Stimulated activated CD8-positive, alpha-beta memory T cell treated with anti-CD3 and anti-CD28 coated beads, Interleukin-15, amount 100 ng/mL, for 4 hours (primary cell): ENCODE data around the gene EIF2AK3.
"Not testable (repeated sequence)": the region's sequence is repeated elsewhere in the genome, so short reads cannot be mapped to it uniquely, and the experiment has no call there.

ENCODE experiments used
- DNase-seq, 2 donors: peaks; one replicate each; pipeline ENCODE4 v3.0.0-alpha.2; 2020; ENCODE audit warnings: low read depth in 2 of 2

EIF2AK3 gene

DNA sequence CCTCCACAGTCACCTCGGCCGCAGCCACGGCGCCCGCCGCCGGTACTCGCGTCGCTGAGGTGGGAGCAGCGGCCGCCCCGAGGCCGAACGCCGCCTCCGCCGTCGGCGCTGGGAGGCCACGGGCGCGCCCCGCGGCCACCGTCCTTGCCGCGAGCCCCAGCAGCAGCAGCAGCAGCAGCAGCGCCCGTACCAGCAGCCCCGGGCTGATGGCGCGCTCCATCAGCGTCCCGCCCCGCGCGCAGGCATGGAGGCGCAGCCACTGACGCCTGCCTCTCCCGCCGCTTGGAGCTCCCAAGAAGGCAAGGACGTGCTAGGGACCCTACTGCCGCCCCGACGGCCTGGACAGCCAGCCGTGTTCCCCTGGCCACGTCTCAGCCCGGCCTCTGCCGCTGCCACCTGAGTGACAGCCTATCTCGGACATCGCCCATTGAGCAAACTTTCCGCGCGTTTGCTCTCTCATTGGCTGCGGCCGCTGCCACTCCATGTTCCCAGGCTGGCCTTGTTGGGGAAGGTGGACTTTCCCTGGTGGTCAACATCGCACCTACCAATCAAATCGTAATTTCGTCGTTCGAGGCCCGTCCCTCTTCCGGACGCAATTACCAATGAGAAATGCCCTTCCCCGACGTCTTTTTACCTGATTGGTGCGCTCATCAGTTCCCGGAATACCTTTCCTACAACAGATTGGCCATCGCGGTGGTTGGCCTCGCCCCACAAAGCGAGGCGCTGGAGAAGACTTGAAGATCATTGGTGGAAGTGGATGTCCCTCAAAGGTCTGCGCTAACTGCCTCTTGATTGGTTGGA, at the start of gene EIF2AK3:
TSS of gene EIF2AK3 (minus strand) at position 410 of the 801 bp plus-strand sequence. CDS start at position 220, 190 bp downstream.
- DNase-seq = peak; percentile 86 to 94

DNA sequence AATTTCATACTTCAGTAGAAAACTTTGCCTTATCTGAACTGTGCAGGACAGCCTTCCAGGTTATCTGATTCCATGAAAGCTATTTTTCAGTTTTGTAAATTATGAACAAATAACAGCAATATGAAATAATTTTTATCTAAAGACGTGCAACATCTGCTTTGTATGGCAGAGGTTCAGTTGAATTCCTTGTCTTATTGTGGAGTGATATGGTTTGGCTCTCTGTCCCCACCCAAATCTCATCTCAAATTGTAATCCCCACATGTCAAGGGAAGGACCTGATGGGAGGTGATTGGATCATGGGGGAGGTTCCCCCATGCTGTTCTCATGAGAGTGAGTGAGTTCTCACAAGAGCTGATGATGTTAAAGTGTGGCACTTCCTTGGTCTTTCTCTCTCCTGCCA, 46.1 kb upstream of the EIF2AK3 start:
- DNase-seq = no peak

DNA sequence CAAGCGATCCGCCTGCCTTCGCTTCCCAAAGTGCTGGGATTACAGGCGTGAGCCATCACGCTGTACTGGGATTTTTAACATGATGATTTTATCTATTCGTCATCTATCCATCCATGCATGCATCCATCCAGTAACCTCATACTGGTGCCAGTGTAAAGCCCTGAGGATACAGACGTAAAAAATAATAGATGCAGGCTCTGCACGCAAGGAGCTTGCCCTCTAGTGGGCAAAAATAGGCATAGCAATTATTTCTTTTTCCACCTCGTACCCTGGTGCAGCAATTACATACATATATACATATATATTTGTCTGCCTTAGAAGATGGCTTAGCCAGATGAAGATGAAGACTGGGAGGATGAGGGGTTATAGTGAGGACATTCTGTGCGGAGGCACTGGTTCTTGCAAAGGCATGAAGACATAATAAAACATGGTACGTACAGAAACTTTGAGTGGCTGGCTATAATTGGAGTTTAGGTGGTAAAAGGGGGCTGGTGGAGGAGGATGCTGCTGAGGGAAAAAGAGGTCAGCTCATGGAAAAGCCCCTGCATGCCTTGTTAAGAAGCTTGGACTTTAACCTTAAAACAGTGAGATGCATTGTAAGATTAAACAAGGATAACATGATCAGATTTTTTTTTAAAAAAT, 44.6 kb upstream of the EIF2AK3 start:
- no peak for DNase-seq

- no peak for DNase-seq
Observed at GRCh38 chr2:88669482-88670214, 42.4 kb upstream of the EIF2AK3 start.

DNA sequence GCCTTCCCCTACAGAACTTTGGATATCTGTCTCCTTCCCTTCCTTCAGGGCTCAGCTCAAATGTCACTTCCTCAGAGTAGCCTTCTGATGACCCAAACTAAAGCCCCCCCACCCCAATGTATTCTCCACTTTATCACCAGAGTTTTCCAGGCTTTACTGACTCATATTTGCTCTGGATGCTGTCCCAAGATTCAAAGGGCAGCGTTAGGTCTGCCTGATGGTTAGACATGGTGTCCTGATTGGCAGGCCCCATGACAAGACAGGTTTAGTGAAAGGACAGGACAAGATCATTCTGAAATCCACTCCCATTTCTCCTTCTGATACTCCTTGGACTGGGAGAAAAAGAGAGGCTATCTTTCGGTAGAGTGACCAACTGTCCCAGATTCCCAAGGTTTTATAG, 41.6 kb upstream of the EIF2AK3 start:
- DNase-seq = no peak

GRCh38 chr2:88667219-88667618, 40.0 kb upstream of the EIF2AK3 start:
- DNase-seq = no peak

DNA sequence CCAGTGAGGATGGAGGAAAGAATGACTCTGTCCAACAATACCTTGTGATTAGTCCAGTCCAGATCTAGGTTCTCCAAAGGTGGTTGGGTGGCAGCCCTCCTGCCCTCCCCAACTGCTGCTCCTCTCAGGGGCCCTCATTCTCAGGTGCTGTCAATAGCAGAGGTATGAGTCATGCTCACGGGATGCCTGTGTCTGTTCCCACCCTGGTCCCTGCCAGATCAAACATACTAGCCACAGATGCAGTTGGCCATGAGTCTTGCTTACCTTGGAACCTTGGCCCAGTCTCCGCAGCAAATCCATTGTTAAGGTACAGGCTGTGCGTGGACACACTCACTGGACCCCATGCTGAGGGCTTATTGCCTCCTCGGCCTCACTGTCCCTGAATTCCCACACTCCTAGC, 39.3 kb upstream of the EIF2AK3 start:
- no peak for DNase-seq

- no peak for DNase-seq
Observed at GRCh38 chr2:88660622-88661021, 33.4 kb upstream of the EIF2AK3 start.

GRCh38 chr2:88659538-88659915, 32.3 kb upstream of the EIF2AK3 start:
- no peak for DNase-seq

- DNase-seq = no peak
Observed at GRCh38 chr2:88658881-88659537, 31.7 kb upstream of the EIF2AK3 start.

DNA sequence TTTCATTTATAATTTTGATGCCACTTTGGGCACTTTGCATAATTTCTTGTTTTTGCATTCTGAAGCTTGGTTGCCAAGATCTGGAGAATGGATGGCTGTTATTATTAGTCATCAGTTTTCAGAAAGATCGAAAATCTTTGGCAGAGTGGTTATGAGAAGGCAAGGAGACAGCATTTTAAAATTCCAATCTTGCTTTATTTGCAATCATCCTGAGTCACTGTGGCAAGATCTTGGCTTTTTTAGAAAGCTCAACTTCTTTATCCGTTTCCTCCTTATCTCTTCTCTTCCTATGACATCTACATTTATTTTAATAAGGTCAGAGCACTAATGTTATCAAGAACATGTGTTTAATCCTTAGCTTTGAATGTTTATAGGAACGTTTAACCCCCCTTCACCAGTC, 31.1 kb upstream of the EIF2AK3 start:
- DNase-seq = no peak

DNA sequence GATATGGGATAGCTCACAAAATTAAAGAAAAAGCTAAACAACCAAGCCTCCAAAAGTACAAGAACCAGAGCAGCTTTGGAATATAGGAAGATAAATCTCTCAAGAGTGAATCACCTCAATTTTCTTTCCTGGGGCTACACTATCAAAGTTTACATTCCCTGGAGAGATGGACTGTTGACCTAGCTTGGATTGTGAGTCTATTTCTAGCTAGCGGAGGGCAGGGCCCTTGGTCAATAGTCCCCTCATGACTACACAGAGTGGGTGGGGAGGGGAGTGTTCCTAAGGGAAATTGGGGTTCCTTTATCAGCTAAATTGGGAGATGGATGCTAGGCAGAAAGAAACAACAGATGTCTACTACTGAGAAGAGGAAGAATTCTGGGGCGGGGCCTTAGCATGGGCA, 29.9 kb upstream of the EIF2AK3 start:
- no peak for DNase-seq

DNA sequence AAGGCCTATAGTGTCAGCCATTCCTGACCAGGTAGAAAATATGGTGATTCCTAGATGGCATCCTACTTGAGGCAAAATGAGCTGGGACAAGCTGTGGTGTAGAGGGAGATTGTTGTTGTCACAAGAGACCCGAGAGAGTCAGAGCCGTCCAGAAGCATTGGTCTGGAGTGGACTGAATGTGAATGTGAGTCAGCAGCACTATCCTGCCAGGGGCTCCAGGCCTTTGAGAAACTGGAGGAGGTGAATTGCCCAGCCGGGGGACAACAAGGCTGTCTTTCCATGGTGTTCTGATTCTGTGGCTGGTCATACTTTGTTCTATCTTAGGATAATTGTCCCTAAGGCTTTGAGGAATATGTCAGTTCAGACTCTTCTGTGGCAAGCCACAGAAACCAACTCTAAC, 29.4 kb upstream of the EIF2AK3 start:
- DNase-seq = no peak

DNA sequence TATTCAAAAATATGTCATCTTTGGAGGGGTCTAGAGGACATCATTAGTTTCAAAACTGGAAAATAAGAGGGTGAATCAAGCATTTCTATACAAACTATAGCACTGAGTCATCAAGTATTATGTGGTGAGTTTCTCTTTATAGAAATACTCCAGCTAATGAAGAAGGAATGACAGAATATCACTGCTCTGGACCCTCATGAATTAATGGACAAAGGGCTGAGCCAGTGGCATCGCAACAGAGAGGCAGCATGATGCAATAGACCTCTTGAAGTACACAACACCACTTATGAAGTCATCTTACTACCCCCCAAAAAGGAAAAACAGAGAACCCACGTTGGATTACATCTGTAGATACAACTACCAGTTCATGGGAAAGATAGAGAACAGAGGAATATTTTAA, 27.4 kb upstream of the EIF2AK3 start:
- DNase-seq = no peak

DNA sequence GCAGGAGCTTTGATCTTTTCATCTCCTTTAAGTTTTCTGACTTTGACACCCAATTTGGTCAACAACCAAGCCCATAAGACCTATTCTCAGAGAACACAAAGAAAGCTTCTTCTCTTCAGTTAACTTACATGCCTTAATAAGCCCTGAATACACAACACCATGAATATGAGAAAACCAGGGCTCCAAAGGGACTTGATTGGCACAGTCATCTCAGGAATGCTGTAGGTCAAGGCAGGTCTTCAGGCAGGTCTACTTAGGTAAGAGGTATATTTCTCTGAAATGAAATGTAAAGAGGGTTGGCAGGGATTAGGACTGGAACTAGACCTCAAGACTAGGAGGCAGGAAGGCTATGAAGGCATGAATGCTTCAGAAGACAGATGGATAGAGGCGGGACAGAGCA, 24.4 kb upstream of the EIF2AK3 start:
- DNase-seq = no peak

GRCh38 chr2:88645291-88645882, 18.1 kb upstream of the EIF2AK3 start:
- not testable (repeated sequence) for DNase-seq

DNA sequence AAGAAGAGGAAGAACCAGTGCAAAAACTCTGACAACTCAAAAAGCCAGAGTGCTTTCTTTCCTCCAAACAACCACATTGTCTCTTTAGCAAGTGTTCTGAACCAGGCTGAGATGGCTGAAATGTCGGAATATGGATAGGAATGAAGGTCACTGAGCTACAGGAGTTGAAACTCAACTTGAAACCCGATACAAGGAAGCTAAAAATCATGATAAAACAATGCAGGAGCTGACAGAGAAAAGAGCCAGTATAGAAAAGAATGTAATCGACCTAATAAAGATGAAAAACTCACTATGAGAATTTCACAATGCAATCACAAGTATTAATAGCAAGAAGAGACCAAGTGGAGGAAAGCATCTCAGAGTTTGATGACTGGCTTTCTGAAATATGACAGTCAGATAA, 15.0 kb upstream of the EIF2AK3 start:
- no peak for DNase-seq

GRCh38 chr2:88641330-88641729, 14.1 kb upstream of the EIF2AK3 start:
- DNase-seq = no peak

DNA sequence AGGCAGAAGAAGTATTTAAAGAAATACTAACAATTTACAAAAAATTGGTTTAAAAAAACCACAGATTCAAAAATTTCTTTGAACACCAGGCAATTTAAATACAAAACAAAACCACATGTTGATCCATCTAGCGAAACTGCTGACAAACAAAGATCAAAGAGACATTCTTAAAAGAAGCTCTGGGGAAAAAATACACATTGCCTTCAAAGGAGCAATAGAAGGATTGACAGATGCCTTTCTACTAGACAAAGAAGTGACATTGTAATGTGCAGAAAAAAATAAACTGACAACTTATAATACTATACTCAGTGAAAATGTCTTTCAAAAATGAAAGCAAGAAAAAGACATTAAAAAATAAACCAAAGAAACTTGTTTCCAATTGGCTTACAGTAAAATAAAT, 12.6 kb upstream of the EIF2AK3 start:
- no peak for DNase-seq

DNA sequence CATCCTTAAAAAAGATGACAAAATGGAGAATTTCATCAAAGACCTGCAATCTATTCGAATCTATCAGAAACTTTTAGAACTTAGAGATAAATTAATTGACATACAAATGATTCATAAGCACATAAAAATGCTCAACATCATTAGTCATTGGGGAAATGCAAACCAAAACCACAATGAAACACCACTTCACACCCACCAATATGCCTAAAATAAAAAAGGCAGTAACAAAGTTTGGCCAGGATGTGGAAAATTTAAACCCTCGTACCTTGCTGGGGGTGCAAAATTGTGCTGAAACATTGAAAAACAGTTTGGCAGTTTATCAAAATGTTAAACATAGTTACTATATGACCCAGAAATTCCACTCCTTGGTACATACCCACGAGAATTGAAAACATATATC, 11.5 kb upstream of the EIF2AK3 start:
- peak in 1 of 2 donors; percentile 7 for DNase-seq

DNA sequence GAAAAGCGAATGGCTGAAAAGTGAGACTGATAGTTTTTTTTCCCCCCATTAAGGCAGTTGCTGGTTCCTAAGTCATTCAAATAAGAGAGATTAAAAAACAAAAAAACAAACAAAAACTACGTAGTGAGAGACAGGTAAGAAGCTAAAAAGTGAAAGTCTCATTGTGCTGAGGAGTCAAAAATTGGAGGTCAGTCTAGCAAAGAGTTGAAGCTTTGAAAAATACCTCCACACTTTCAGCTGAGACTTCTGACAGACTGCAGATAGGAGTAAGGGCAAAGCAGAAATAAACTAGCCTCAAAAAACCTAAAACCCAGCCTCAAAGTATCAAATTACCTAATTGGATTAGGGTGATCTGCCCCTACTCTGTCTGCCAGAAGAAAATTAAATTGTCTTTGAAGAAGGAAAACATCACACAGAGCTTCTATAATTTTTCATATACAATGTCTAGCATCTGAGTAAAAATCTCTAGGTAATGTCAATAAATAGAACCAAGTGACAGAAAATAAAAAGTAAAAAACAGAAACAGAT, 10.9 kb upstream of the EIF2AK3 start:
- DNase-seq = no peak

- DNase-seq = no peak
Observed at GRCh38 chr2:88637464-88637863, 10.2 kb upstream of the EIF2AK3 start.
